Peyer's patch (tissue), 4 donors: Measurements from ENCODE around the gene TMC3. TPM values are rescaled to one million over a fixed set of nuclear protein-coding genes. Genes with fewer than 3 reads are reported as not detected.

Experiments
- DNase-seq, 3 donors: peaks; one replicate each; pipeline ENCODE4 v3.0.0-alpha.2; 2017 to 2019
- H3K27ac ChIP-seq, 4 donors: fragments of 200-600 bp; sonication (generic); one replicate each; pipeline ENCODE4 v1.5.1; 2016 to 2019
- H3K27me3 ChIP-seq, 2 donors: fragments of 200-600 bp; sonication (generic); one replicate each; pipeline ENCODE4 v1.5.1; 2019
- H3K36me3 ChIP-seq, 3 donors: fragments of 200-600 bp; sonication (generic); one replicate each; pipeline ENCODE4 v1.5.1; 2016 to 2019
- H3K4me1 ChIP-seq, 4 donors: fragments of 200-600 bp; sonication (generic); one replicate each; pipeline ENCODE4 v1.5.1; 2016 to 2019
- H3K4me3 ChIP-seq, 4 donors: fragments of 200-600 bp; sonication (generic); 1 replicate in 3 of 4; 2 replicates in 1 of 4; pipeline ENCODE4 v1.5.1; 2016 to 2019; ENCODE audit warnings: mild to moderate bottlenecking in 1 of 4
- H3K9me3 ChIP-seq, 4 donors: fragments of 200-600 bp; sonication (generic); one replicate each; pipeline ENCODE4 v1.5.1; 2016 to 2019; ENCODE audit warnings: mild to moderate bottlenecking in 1 of 4
- POLR2A ChIP-seq, 2 donors: fragments of 450-650 bp; IDR thresholded peaks; one replicate each; pipeline ENCODE4 v1.5.1; 2017; ENCODE audit warnings: antibody characterized with exemption in 2 of 2, mild to moderate bottlenecking in 2 of 2, moderate library complexity in 2 of 2
- total RNA-seq, 4 donors: library from RNA; depleted of rRNA; stranded (reverse); fragments of >200 nt; gene quantifications; one replicate each; pipeline ENCODE4 v1.1.0, GENCODE V29; 2016
- TF ChIP-seq, protein P1 (sequence below), 6 experiments: fragments of 450-650 bp in 4 of 6; fragments of 200-600 bp in 2 of 6; sonication (generic) in 1 of 6; IDR thresholded peaks; one replicate each; pipeline ENCODE4 v1.5.1; 2017 to 2019; ENCODE audit warnings: antibody characterized with exemption in 6 of 6, mild to moderate bottlenecking in 3 of 6, moderate library complexity in 1 of 6

Gene TMC3
- total RNA-seq, 4 donors from 2014 or later = not detected

DNA sequence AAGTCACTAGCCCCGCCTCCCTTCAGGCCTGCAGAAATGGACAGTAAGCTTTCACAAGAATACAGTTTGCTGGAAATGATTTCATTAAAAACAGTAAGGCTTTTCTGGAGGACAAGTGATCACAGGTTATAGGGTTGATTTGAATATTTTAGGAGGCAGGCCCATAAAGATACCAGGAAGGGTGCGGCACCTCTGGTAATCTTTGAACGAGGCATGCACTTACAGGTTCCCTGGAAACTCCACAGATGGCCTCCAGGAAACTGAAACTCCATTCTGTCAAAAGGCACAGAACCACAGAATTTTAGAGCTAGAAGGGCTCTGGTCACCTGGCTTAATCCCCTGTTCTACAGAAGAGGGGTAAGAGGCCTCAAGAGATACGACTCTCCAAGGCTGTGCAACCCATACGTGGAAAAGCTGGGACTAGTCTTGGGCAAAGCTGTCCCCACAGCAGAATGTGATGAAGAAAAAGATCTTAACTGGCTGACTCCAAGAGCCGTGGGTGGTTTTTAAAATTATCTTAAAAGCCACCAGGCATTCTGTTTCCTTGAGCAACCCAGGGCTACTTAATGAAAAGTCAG is 51.2 kb downstream of the TMC3 start:
- H3K4me1 ChIP-seq = peaks cover 0 to 12% (median 0%) of the 10 kb centered on the region in 4 donors
- H3K4me3 ChIP-seq = peak overlapping the region in 3 of 4 donors; percentile 80 to 89 (median 87)
- peak overlapping the region in 3 of 4 donors; percentile 78 to 93 (median 87) for H3K27ac ChIP-seq
- TF ChIP-seq, protein P1, sequence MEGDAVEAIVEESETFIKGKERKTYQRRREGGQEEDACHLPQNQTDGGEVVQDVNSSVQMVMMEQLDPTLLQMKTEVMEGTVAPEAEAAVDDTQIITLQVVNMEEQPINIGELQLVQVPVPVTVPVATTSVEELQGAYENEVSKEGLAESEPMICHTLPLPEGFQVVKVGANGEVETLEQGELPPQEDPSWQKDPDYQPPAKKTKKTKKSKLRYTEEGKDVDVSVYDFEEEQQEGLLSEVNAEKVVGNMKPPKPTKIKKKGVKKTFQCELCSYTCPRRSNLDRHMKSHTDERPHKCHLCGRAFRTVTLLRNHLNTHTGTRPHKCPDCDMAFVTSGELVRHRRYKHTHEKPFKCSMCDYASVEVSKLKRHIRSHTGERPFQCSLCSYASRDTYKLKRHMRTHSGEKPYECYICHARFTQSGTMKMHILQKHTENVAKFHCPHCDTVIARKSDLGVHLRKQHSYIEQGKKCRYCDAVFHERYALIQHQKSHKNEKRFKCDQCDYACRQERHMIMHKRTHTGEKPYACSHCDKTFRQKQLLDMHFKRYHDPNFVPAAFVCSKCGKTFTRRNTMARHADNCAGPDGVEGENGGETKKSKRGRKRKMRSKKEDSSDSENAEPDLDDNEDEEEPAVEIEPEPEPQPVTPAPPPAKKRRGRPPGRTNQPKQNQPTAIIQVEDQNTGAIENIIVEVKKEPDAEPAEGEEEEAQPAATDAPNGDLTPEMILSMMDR (IDR thresholded peaks at IDR 0.05) = peak in 1 of 6 experiments; percentile 12
- no peak for TF ChIP-seq POLR2A (IDR thresholded peaks at IDR 0.05)
- H3K36me3 ChIP-seq = peaks cover 0 to 24% (median 0%) of the 10 kb centered on the region in 3 donors
- no peaks in the 10 kb centered on the region for H3K27me3 ChIP-seq
- H3K9me3 ChIP-seq = no peaks in the 10 kb centered on the region
- peak in 1 of 3 donors; percentile 58 for DNase-seq

DNA sequence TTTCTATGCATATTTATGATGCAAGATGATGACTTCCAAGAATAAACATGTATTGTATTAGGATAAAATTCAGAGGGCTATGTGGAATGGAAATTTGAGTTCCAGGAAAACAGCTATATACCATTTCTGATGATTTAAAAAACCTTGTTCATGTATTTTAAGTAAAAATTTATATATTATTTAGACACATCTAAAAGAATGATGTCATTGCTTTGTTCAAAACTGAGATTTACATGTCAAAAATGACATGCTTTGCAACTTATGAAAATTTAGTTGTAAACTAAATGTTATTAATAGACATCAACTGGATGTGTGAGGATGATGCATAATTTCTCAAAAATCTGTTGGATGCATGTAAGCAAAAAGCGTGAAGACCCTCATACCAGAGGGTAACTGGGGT is 52.3 kb downstream of the TMC3 start:
- no peak for DNase-seq
- Histone ChIP-seq H3K4me1 (peaks cover 0 to 12% (median 0%) of the 10 kb centered on the region in 4 donors), H3K27ac (peak overlapping the region in 1 of 4 donors; percentile 87), H3K9me3 (no peaks in the 10 kb centered on the region), H3K27me3 (no peaks in the 10 kb centered on the region), H3K4me3 (no peak overlapping the region), H3K36me3 (peaks cover 0 to 35% (median 0%) of the 10 kb centered on the region in 3 donors)
- TF ChIP-seq POLR2A (IDR thresholded peaks at IDR 0.05) = no peak

DNA sequence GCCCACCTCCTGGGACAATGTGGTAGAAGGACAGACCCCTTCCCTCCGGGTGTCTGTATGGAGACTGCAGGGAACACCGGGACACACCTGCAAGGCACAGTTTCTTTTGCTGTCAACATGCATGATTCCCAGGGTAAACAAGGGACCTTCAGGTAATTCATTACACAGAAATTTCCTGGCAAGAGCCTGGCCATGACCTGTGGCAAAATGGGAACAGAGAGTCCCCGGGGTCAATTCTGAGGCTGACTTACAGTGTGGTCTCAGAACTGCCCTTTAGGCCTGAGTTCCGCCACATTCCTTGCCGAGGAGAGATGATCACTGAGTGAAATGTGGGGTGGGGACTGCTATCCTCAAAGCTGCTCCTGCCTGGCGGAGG is 56.4 kb downstream of the TMC3 start:
- H3K36me3 ChIP-seq = peaks cover 0 to 55% (median 0%) of the 10 kb centered on the region in 3 donors

DNA sequence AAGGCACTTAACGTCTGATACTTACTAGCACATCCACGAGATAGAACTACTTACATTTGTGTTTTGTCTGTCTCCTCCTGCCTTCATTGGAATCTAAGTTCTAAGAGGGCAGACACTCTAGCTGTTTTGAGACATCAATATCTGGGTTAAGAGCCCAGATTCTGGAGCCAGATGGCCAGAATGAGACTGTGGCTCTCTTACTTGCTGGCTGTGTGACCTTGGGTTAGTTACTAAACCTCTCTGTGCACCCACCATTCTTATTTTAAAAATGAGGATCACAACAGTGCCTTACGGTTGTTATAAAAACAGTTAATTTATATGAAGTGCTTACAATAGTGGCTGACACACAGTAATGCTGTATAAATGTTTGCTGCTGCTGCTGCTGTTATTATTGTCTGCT is 57.7 kb downstream of the TMC3 start:
- peaks cover 0 to 62% (median 0%) of the 10 kb centered on the region in 3 donors for H3K36me3 ChIP-seq
- DNase-seq = no peak
- TF ChIP-seq, protein P1 (IDR thresholded peaks at IDR 0.05) = no peak
- no peak for TF ChIP-seq POLR2A (IDR thresholded peaks at IDR 0.05)

More for the DNA sequence above, 56.4 kb downstream of the TMC3 start:
- Histone ChIP-seq H3K27me3 (no peaks in the 10 kb centered on the region), H3K4me3 (no peak overlapping the region), H3K27ac (peak overlapping the region in 1 of 4 donors; percentile 60), H3K9me3 (no peaks in the 10 kb centered on the region), H3K4me1 (peaks cover 0 to 16% (median 6%) of the 10 kb centered on the region in 4 donors)
- DNase-seq = peak in 2 of 3 donors; percentile 15 to 37
- TF ChIP-seq, protein P1 (IDR thresholded peaks at IDR 0.05) = no peak
- TF ChIP-seq POLR2A (IDR thresholded peaks at IDR 0.05) = no peak

DNA sequence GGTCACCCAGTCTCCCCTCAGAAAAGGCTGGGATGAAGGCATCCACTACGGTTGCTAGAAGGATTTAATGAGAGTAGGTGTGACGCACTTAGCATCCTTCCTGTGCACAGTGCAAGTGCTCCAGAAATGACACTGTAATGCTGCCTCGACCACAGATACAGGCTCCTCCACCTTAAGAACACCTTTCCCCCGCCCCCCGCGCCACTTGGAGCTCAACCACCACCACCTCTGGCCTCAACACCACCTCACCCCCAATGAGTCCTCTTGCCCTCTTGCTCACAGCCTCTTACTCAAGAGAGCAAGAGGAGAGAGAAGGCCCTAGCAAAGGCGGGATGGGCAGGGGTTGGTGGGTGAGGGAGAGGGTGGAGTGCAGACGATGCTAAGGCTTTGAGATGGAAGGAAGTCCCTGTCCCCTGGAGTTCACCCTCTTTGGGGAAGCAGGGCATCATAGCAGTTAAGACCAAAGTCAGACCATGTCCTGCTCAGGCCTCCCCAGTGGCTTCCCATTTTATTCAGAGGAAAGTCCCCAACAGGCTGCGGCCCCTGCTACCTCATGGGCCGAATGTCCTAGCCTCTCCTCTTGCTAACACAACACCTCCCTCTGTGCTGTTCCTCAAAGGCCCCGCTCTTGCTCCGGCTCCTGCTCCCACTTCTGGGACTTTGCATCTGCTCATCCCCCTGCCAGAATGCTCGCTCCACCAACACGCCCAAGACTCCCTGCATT is 58.4 kb downstream of the TMC3 start:
- Histone ChIP-seq H3K36me3 (peaks cover 0 to 62% (median 0%) of the 10 kb centered on the region in 3 donors), H3K4me3 (no peak overlapping the region), H3K9me3 (no peaks in the 10 kb centered on the region), H3K27ac (peak overlapping the region in 2 of 4 donors; percentile 33 to 78), H3K4me1 (peaks cover 0 to 16% (median 7%) of the 10 kb centered on the region in 4 donors), H3K27me3 (no peaks in the 10 kb centered on the region)
- peak; percentile 33 to 51 (median 41) for DNase-seq
- TF ChIP-seq, protein P1 (IDR thresholded peaks at IDR 0.05) = no peak
- no peak for TF ChIP-seq POLR2A (IDR thresholded peaks at IDR 0.05)

More for the DNA sequence above, 57.7 kb downstream of the TMC3 start:
- Histone ChIP-seq H3K27me3 (no peaks in the 10 kb centered on the region), H3K4me3 (no peak overlapping the region), H3K27ac (peak overlapping the region in 2 of 4 donors; percentile 33 to 78), H3K4me1 (peaks cover 0 to 16% (median 7%) of the 10 kb centered on the region in 4 donors), H3K9me3 (no peaks in the 10 kb centered on the region)

DNA sequence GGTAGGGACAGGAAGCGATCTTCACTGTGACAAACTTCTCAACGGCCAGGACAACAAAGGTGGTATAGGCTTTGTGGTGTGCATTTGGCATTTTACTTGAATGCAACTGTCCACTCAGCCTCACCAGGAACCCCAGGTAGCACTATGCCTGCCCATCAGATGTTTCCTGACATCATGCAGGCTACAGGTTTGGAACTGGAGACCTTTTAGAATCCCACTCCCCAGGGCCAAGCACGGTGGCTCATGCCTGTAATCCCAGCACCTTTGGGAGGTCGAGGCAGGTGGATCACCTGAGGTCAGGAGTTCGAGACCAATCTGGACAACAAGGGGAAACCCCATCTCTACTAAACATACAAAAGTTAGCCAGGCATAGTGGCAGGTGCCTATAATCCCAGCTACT is 59.6 kb downstream of the TMC3 start:
- no peaks in the 10 kb centered on the region for H3K9me3 ChIP-seq
- TF ChIP-seq, protein P1 (IDR thresholded peaks at IDR 0.05) = no peak
- TF ChIP-seq POLR2A (IDR thresholded peaks at IDR 0.05) = no peak
- peak; percentile 14 to 36 (median 22) for DNase-seq
- H3K27me3 ChIP-seq = no peaks in the 10 kb centered on the region
- H3K27ac ChIP-seq = peak overlapping the region in 1 of 4 donors; percentile 78
- peaks cover 0 to 16% (median 7%) of the 10 kb centered on the region in 4 donors for H3K4me1 ChIP-seq
- H3K4me3 ChIP-seq = no peak overlapping the region
- peaks cover 0 to 53% (median 0%) of the 10 kb centered on the region in 3 donors for H3K36me3 ChIP-seq
